ENCODE results near the gene FIBIN. TPM values are rescaled to one million over a fixed set of nuclear protein-coding genes. Genes with fewer than 3 reads are reported as not detected.

Gene FIBIN
- total RNA-seq, 1 experiment from 2014 or later = not detected

DNA sequence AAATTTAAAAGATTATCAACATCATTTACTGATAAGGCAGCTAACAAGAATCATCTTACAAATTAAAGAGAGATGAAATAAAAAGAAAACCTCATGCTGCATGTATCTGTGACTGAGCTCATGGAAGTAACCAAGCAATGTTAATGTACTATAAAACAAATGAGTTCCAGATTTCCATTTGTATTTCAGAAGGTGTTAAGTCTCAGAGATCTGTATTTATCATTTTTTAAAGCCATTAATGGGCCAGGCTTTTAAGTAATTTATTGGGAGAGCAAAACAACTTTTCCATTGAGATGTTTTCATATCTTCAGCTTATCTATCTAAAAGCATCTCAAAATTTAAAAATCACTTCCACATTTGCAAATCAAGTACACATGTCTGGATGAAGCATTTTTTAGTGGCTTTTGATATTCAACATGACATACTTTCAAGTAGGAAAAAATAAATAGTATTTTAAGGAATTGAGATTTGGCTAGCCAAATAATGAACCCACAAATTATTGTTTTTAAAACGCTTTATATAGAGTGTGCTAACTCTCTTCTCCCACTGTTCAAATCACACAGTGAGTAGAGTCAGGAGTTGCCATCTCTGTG lies 28.8 kb downstream of the FIBIN start:
- no peak for DNase-seq (ENCODE audit: low read depth)

DNA sequence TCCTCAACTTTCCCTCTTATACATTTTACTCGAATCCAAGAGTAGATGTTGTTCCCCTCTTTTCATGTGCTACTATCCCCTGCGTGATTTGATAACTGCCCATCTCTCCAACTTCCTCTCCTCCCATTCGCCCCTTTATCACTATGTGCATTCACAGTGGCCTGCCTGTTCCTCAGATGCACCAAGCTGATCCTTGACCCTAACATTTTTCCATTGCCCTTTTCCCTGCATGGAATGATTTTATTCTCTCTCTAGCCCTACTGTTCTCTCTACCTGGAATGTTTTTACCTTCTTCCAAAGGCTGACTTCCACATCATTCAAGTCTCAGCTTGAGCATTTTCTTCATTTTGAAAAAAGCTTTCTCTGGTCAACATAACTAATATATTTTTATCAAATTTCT lies 31.0 kb downstream of the FIBIN start:
- DNase-seq (ENCODE audit: low read depth) = no peak

GRCh38 chr11:27025312-27025955 lies 31.5 kb downstream of the FIBIN start:
- no peak for DNase-seq (ENCODE audit: low read depth)

DNA sequence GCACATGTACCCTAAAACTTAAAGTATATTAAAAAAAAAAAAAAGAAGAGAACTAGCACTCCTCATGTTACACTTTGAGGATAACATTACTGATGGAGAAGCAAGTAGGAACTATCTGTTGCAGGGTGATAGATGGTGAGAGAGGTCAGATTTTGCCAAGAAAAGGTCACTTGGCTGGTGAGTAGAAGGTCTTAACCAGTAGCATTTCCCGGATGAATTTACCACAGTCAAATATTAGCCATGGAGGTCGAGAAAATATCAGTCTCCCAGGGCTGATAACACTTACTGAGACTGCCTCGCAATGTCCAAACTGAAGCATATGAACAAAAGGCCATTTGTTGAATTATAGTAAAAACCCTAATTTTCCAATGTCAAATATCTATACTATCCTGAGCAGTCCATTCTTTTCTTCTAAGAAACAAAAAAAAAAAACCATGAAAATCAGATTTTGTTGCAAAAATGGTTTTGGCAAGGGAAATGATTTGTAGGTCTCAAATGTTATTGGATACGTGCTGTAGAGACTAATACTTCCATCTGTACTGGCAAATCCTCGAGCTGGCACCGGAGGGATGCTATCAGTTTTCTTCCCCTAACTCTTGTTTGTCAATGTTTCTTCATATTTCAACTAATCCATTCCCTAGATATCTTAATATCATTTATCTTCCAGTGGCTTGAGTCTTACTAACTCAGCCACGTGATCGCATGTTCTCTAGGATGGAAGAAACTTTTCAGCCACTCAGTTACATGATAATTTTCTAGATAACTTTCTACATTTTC lies 32.2 kb downstream of the FIBIN start:
- no peak for DNase-seq (ENCODE audit: low read depth)

GRCh38 chr11:27028561-27028965 lies 34.7 kb downstream of the FIBIN start:
- peak; percentile 5 for DNase-seq (ENCODE audit: low read depth)

DNA sequence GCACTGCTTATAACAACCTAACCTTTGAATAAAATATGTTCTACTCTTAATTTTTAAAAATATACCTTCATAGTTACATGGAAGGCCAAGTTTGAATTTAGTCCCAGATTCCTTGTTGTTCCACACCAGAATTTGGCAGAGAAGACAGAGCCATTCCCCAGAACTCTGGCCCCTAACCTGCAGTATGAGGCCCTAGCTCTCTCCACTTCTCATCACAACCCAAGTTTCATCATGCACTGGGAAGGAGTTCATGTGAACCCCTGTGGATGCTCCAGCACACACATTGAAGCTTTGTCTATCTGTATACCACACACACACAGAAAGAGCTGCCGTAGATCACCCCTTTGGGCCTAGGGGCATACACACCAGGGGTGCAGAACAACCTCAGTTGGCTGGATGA lies 36.1 kb downstream of the FIBIN start:
- DNase-seq (ENCODE audit: low read depth) = no peak

GRCh38 chr11:27031754-27032153 lies 37.8 kb downstream of the FIBIN start:
- no peak for DNase-seq (ENCODE audit: low read depth)

DNA sequence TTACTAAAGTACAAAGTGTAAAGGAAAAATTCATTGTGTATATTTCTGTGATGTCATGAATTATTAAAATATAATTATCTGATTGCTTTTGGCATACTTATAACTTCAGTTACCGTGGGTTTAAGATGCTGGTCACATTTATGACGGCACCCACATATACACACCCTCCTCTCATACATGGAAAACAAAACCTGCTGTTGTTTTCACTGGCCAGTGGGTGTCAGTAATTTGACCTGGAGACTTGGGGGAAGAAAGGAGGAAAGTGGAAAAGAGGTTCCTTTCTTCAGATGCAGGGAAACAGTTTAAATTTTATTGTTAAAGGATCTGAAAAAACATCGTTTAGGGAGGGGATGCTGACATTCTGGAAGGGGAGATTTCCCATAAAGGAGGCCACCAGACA lies 46.0 kb downstream of the FIBIN start:
- DNase-seq (ENCODE audit: low read depth) = no peak

DNA sequence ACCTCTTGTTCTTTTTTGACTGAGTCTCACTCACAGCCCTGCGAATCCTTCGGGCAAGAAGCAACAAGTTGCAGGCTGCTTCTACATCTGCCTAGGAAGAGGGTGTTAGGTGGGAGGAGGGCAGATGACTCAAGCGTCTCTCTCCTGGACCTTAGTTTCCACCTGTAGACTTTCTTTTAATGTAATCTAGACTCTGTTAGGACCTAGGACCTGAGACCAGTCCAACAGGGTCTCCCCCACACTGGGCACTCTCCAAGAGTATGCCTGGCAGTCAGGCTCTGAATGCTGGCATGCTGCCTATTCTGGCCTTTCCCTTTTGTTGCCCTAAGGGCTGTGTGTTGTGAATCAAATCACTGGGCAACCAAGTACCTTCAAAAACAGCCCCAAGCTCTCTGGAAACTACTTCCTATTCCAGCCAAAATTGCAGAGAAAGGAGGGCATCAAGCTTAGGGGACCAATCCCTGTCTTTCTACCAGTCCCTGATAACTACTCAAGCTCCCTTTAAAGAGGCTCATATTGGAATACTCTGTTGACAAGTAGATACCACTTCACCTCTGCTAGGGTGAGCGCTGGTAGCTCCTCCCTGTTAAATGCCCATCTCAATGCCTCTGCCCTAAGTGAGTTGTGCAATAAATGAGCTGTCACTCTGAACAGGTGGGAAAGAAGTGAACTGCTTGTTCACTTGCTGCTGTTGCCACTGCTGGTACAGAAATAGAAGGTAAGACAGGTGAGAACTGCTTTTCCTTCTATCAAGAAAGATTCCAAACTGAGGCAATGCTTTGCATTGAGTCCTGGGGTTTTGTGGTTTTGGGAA lies 46.6 kb downstream of the FIBIN start, which contains the start of gene BBOX1:
Gene BBOX1 (plus strand): TSS at position 514 of the 814 bp plus-strand sequence. CDS start 14,616 bp downstream, outside the sequence.
- peak; percentile 52 for DNase-seq (ENCODE audit: low read depth)

DNA sequence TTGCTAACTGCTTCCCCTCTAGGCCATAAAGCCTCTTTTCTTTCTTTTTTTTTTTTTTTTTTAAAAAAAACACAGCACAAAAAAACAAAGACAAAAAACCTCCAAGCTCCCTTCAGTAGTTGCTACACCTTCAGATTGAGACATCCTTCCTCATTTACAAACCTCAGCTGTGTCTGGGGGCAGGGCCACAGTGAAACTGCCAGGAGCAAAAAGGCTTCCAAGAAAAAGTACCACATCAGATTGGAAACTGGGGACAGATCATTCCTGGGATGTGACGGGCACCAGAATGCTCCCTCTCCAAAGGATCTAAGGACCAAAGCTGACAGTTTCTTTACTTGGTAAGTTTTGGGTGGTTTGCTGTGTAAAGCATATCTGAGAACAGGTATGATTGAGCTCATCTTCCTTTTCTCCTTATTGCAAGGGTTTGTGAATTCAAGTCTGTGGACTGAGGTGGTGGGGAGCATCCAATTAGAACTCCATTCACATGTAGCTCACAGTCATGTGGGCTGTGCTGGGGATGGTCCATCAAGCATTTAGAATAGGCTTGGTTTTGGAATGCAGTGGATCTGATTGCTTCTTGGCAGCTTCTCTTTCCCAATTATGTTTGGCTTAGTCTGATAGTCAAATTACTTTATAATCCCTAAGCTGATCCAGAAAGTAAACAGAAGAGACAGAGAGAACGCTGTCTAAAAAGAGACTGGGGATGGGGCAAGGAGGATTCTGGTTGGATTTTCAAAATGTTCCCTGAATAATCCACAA lies 47.4 kb downstream of the FIBIN start:
- no peak for DNase-seq (ENCODE audit: low read depth)

Other genes with a start within 250 kb of the FIBIN start
- 0.39 and 0.60 TPM in 2 replicates for gene BBOX1, start 46.7 kb downstream of the FIBIN start, total RNA-seq (2014; rRNA removed; shearing (Covaris generic))

Data from RPMI7951 (cell line).